ENCODE data around the gene DCXR. TPM values are rescaled to one million over a fixed set of nuclear protein-coding genes. Genes with fewer than 3 reads are reported as not detected.

The DCXR gene
- total RNA-seq, 1 experiment from 2014 or later: 140 TPM

GRCh38 chr17:82043507-82043906 is 6.0 kb upstream of the DCXR start:
- no peak overlapping the region for H3K27ac ChIP-seq (ENCODE audit: low read depth, low read length, poor library complexity, severe bottlenecking)
- intact Hi-C loops (cut with micrococcal nuclease; ENCODE audit: unreplicated experiment): no loop called here
- BruUV-seq (replicated peaks): no TSS peak
- TF ChIP-seq EZH2 (IDR thresholded peaks at IDR 0.05; ENCODE audit: borderline replicate concordance, low read depth, low read length, poor library complexity, severe bottlenecking): no peak
- TF ChIP-seq CTCF (conservative IDR thresholded peaks at IDR 0.05; ENCODE audit: low read depth, low read length): no peak
- H3K27me3 ChIP-seq (replicated peaks; ENCODE audit: insufficient read depth, low read depth, low read length, poor library complexity): no peaks in the 10 kb centered on the region
- CTCF ChIA-PET: no interaction called here
- peaks cover 12% of the 10 kb centered on the region for H3K36me3 ChIP-seq (ENCODE audit: insufficient read depth, low read length, poor library complexity, severe bottlenecking)
- no peak for DNase-seq (ENCODE audit: low spot score)
- H3K9me3 ChIP-seq (ENCODE audit: low read depth, low read length, poor library complexity, severe bottlenecking): no peaks in the 10 kb centered on the region
- POLR2A ChIA-PET (ENCODE audit: low non-redundant PET): no interaction called here
- no peaks in the 10 kb centered on the region for H3K4me1 ChIP-seq (ENCODE audit: insufficient read depth, low read length, poor library complexity, severe bottlenecking)
- H3K4me3 ChIP-seq (ENCODE audit: low read depth, low read length, poor library complexity, severe bottlenecking): no peak overlapping the region

DNA sequence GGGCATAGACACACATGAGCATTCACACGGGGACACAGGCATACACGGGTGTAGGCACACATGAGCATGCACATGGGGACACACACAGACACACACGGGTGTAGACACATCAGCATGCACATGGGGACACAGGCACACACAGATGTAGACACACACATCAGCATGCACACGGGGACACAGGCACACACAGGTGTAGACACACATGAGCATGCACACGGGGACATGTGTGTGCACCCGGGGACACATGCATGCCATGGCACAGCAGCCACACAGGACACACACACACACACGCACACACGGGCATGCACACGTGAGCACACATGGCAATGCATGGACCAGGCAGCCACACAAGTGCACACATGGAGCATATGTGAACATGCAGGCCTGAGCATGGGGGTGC is 5.2 kb upstream of the DCXR start:
- ChIA-PET POLR2A (ENCODE audit: low non-redundant PET) (no interaction called here), CTCF (no interaction called here)
- intact Hi-C loops (cut with micrococcal nuclease; ENCODE audit: unreplicated experiment): no loop called here
- Histone ChIP-seq H3K27ac (ENCODE audit: low read depth, low read length, poor library complexity, severe bottlenecking) (no peak overlapping the region), H3K36me3 (ENCODE audit: insufficient read depth, low read length, poor library complexity, severe bottlenecking) (peaks cover 5% of the 10 kb centered on the region), H3K4me1 (ENCODE audit: insufficient read depth, low read length, poor library complexity, severe bottlenecking) (no peaks in the 10 kb centered on the region), H3K9me3 (ENCODE audit: low read depth, low read length, poor library complexity, severe bottlenecking) (no peaks in the 10 kb centered on the region), H3K4me3 (ENCODE audit: low read depth, low read length, poor library complexity, severe bottlenecking) (no peak overlapping the region), H3K27me3 (replicated peaks; ENCODE audit: insufficient read depth, low read depth, low read length, poor library complexity) (no peaks in the 10 kb centered on the region)
- no TSS peak for BruUV-seq (replicated peaks)
- no peak for TF ChIP-seq EZH2 (IDR thresholded peaks at IDR 0.05; ENCODE audit: borderline replicate concordance, low read depth, low read length, poor library complexity, severe bottlenecking)
- no peak for TF ChIP-seq CTCF (conservative IDR thresholded peaks at IDR 0.05; ENCODE audit: low read depth, low read length)
- no peak for DNase-seq (ENCODE audit: low spot score)

DNA sequence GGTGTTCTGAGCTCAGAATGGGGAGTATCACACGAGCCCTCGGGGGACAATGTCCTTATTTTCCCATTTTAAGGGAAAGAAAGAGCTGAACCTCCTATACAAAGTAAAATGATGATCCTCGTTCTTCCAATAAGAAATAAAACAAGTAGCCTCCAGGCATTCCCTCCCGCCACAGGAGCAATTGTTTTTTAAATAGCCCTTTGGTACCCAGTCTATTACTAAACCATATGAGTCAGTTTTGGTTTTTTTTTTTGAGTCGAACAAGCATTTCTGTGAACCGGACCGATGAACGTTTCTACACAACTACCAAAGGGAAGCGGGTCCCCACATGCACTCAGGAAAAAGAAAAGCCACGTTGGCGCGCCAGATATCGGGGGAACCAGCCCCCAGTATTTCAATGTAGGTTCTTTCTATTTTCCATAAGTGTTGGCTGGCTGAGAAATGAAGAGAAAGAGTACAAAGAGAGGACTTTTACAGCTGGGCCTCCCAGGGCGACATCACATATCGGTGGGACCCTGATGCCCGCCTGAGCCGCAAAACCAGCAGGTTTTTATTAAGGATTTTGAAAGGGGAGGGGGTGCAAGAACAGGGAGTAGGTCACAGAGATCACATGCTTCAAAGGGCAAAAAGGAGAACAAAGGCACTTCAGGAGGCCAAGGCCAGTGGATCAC is 3.8 kb upstream of the DCXR start:
- no peak for DNase-seq (ENCODE audit: low spot score)
- TF ChIP-seq CTCF (conservative IDR thresholded peaks at IDR 0.05; ENCODE audit: low read depth, low read length) (no peak), EZH2 (IDR thresholded peaks at IDR 0.05; ENCODE audit: borderline replicate concordance, low read depth, low read length, poor library complexity, severe bottlenecking) (no peak)
- no TSS peak for BruUV-seq (replicated peaks)
- no peak overlapping the region for H3K4me3 ChIP-seq (ENCODE audit: low read depth, low read length, poor library complexity, severe bottlenecking)
- H3K27me3 ChIP-seq (replicated peaks; ENCODE audit: insufficient read depth, low read depth, low read length, poor library complexity): no peaks in the 10 kb centered on the region
- peaks cover 5% of the 10 kb centered on the region for H3K4me1 ChIP-seq (ENCODE audit: insufficient read depth, low read length, poor library complexity, severe bottlenecking)
- H3K9me3 ChIP-seq (ENCODE audit: low read depth, low read length, poor library complexity, severe bottlenecking): no peaks in the 10 kb centered on the region
- H3K36me3 ChIP-seq (ENCODE audit: insufficient read depth, low read length, poor library complexity, severe bottlenecking): no peaks in the 10 kb centered on the region
- POLR2A ChIA-PET (ENCODE audit: low non-redundant PET): no interaction called here
- no peak overlapping the region for H3K27ac ChIP-seq (ENCODE audit: low read depth, low read length, poor library complexity, severe bottlenecking)
- intact Hi-C loops (cut with micrococcal nuclease; ENCODE audit: unreplicated experiment): no loop called here
- CTCF ChIA-PET: interaction anchor here (0.7 kb wide), 1 partner anchor 10 kb away, joined by 4 read pairs; no protein-coding TSS in a partner anchor

All from A673 (cell line).